WI38 (cell line): ENCODE measurements around the gene CUX1.
"Not testable (repeated sequence)": the region's sequence is repeated elsewhere in the genome, so short reads cannot be mapped to it uniquely, and the experiment has no call there.

Experiments used
- H3K4me3 ChIP-seq: 2 replicates; pipeline ENCODE4 v1.5.1; 2011; ENCODE audit warnings: low read depth, mild to moderate bottlenecking, control low read depth, low read length
- TF ChIP-seq, protein P1 (sequence below): IDR thresholded peaks from 2 replicates; pipeline ENCODE4 v1.5.1; 2012; ENCODE audit warnings: low read depth, mild to moderate bottlenecking, control low read depth, low read length

Gene CUX1

DNA sequence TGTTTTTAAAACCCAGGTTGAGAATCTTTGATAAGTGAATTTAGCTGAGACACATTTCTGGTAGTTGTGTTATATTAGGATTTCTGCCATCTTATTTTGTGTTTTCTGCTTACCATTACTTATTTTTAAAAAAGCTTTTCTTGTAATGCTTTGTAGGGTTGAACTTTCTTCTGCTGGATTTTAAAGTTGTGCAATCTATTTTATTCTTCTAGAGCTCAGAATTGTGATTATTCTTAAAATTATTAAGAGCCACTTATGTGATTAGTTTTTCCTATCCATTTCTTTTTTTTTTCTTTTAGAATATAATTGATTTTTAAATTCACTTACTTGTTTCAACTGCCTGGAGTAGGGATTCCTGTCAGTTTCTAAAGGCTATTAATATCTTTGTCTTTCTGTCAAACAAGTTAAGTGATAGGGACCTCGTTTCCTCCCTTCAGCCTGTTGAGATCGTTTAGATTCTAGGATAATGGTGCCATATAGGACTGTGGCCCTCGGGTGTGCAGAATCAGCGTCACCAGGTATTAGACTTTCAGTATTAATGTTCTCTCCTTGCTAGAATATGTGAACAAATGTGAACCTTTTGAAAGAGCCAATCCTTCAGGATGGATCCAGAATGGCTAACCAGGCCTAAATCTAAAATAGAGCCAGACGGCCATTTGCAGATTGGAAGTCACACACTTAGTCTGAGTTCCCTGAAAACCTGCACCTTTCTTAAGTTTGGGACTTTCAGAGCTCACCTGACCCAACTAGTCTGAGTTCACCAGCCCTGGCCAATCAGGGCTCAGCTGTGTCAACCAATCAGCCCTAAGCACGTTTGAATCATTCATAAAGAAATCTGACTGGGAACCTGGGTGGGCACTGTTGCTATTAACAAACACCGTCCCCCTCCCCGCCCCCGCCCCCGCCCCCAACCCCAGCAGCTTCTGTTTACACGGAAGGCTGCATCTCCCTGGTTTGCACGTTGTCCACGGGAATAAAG lies 26.2 kb downstream of the CUX1 start:
- H3K4me3 ChIP-seq = no peak overlapping the region
- TF ChIP-seq, protein P1, sequence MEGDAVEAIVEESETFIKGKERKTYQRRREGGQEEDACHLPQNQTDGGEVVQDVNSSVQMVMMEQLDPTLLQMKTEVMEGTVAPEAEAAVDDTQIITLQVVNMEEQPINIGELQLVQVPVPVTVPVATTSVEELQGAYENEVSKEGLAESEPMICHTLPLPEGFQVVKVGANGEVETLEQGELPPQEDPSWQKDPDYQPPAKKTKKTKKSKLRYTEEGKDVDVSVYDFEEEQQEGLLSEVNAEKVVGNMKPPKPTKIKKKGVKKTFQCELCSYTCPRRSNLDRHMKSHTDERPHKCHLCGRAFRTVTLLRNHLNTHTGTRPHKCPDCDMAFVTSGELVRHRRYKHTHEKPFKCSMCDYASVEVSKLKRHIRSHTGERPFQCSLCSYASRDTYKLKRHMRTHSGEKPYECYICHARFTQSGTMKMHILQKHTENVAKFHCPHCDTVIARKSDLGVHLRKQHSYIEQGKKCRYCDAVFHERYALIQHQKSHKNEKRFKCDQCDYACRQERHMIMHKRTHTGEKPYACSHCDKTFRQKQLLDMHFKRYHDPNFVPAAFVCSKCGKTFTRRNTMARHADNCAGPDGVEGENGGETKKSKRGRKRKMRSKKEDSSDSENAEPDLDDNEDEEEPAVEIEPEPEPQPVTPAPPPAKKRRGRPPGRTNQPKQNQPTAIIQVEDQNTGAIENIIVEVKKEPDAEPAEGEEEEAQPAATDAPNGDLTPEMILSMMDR = no peak

DNA sequence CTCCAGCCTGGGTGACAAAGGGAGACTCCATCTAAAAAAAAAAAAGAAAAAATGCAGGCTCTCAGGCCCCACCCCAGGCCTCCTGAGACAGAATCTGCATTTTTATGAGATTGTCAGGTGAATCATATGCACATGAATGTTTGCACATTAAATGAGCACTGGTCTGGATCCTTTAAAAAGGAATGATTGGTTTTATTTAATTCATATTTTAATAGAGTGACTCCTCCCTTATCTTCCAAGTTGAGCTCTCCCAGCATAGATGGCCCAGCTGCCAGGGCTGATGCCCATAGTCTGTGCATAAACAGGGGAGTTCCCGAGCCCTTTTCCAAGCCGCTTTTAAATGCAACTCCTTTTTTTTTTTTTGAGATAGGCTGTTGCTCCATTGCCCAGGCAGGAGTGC lies 28.5 kb downstream of the CUX1 start:
- TF ChIP-seq, protein P1 = no peak
- H3K4me3 ChIP-seq = no peak overlapping the region

DNA sequence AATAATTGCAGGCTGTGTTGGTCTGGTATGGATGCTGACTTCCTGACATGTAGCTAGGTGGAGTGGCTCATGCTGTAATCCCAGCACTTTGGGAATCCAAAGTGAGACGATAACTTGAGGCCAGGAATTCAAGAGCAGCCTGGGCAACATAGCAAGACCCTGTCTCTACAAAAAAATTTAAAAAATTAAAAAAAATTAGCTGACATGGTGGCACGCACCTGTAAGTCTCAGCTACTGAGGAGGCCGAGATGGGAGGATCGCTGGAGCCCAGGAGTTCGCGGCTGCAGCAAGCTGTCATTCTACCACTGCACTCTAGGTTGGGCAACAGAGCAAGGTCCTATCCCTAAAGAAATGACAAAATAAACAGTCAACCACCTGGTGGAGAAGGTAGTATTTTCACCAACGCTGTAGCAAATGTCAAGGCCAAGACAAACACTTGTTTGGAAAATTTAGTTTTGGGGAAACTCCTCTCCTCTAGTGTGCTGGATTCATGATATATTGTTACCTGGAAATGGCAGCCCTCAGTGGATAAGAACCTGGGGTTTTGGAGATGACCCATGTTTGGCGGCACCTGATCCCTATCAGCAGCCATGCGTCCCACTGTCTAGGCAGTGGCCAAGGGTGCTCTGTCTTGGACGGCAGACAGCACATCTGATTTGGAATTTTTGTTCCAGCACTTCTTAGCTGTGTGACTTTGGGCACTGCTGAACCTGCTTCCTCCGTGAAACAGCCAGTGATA lies 29.5 kb downstream of the CUX1 start:
- TF ChIP-seq, protein P1 = no peak
- H3K4me3 ChIP-seq = no peak overlapping the region

DNA sequence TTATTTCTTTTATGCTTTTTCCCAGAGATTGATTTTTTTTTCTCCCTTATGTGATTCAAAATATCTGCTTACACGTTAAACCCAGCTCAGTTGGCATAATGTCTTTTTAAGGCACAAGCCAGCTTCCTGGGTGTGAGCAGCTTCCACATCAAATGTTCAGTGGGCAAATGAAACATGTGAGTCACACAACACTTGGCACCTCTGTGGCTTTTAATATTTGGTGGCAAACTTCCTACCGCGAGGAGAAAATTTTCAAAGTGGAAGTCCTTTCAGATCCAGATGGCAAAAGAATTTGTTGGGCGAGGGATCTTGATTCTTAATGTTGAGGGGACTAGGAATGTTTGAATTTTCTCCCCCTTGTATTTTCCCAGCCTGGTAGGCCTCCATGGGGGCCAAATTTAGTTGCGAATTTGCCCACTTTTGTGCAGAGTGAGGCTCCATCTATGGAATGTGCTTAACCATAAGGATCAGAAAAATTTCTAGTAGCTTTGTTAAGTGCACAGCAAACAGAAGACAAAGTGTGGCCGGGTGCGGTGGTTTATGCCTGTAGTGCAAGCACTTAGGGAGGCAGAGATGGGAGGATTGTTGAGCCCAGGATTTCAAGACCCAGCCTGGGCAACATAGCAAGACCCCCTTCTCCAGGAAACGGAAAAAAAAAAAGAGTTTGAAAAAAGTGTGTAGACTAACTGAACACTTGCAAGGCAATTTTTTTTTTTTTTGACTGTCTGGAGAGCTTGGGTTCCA lies 31.0 kb downstream of the CUX1 start:
- H3K4me3 ChIP-seq = no peak overlapping the region
- TF ChIP-seq, protein P1 = no peak

DNA sequence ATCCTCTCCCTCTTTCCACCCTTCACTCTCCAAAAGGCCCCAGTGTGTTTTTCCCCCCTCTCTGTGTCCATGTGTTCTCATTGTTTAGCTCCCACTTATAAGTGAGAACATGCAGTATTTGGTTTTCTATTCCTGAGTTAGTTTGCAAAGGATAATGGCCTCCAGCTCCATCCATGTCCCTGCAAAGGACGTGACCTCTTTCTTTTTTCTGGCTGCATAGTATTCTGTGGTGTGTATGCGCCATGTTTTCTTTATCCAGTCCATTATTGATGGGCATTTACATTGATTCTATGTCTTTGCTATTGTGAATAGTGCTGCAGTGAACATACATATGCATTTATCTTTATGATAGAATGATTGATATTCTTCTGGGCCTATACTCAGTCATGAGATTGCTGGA lies 31.9 kb downstream of the CUX1 start:
- H3K4me3 ChIP-seq = not testable (repeated sequence)

- not testable (repeated sequence) for H3K4me3 ChIP-seq
Observed at GRCh38 chr7:101852364-101852763, 34.9 kb downstream of the CUX1 start.

DNA sequence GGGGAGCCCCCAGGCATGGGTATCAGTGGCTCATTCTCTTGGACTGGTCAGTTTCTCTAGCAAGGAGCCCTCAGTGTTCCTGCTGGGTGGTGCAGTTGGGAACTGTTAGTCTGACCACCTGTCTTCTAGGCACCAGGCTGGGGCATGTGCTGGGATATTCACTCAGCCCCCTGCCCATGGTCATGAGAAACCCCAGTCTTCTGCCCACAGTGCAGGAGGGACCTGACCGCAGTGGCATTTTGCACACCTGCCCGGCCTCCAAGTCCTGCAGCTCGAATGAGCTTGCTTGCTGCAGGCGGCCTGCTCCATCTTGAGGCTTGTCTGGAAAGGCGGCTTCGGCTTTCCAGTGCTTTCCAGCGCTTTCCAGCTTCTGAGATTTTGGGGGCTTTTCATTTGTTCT lies 36.3 kb downstream of the CUX1 start:
- TF ChIP-seq, protein P1 = no peak
- H3K4me3 ChIP-seq = no peak overlapping the region
